SK-N-SH treated with all-trans-retinoic acid at 6 μM for 48 hours (cell line): ENCODE measurements around the gene TNFAIP1.

Experiments
- ATAC-seq: fragments of 200-7000 bp; cut with Tn5 transposase; 3 replicates; pipeline ENCODE4 v1.9.1; 2020; ENCODE audit warnings: mild to moderate bottlenecking, moderate library complexity
- ARNTL ChIP-seq: fragments of 450-650 bp; formaldehyde crosslinking; IDR thresholded peaks from 2 replicates; pipeline ENCODE4 v1.5.0; 2020; ENCODE audit warnings: low read depth, mild to moderate bottlenecking, moderate library complexity, borderline replicate concordance
- BACH2 ChIP-seq: fragments of 250-450 bp; sonication (Bioruptor Pico); IDR thresholded peaks from 2 replicates; pipeline ENCODE4 v1.9.0; 2021; ENCODE audit warnings: mild to moderate bottlenecking, borderline replicate concordance
- CSDC2 ChIP-seq: fragments of 250-450 bp; sonication (Bioruptor Pico); IDR thresholded peaks from 2 replicates; pipeline ENCODE4 v1.5.0; 2020; ENCODE audit warnings: mild to moderate bottlenecking, moderate library complexity
- CSRNP3 ChIP-seq: fragments of 250-450 bp; sonication (Bioruptor Pico); IDR thresholded peaks from 2 replicates; pipeline ENCODE4 v1.5.1; 2021; ENCODE audit warnings: mild to moderate bottlenecking, moderate library complexity
- ESRRG ChIP-seq: fragments of 250-450 bp; sonication (Bioruptor Pico); IDR thresholded peaks from 2 replicates; pipeline ENCODE4 v1.6.1; 2021; ENCODE audit warnings: mild to moderate bottlenecking
- GLIS3 ChIP-seq: fragments of 250-450 bp; sonication (Bioruptor Pico); IDR thresholded peaks from 2 replicates; pipeline ENCODE4 v1.5.0; 2020; ENCODE audit warnings: mild to moderate bottlenecking, moderate library complexity
- ISL1 ChIP-seq: fragments of 250-450 bp; sonication (Bioruptor Pico); IDR thresholded peaks from 2 replicates; pipeline ENCODE4 v2.1.2; 2022; ENCODE audit warnings: mild to moderate bottlenecking, moderate library complexity
- OSR1 ChIP-seq: fragments of 250-450 bp; sonication (Bioruptor Pico); IDR thresholded peaks from 2 replicates; pipeline ENCODE4 v1.8.0; 2022; ENCODE audit warnings: moderate library complexity, mild to moderate bottlenecking, inconsistent platforms
- PPARA ChIP-seq: fragments of 250-450 bp; sonication (Bioruptor Pico); IDR thresholded peaks from 2 replicates; pipeline ENCODE4 v1.5.0; 2020; ENCODE audit warnings: mild to moderate bottlenecking, borderline replicate concordance
- RARB ChIP-seq: fragments of 250-450 bp; sonication (Bioruptor Pico); IDR thresholded peaks from 2 replicates; pipeline ENCODE4 v1.8.0; 2021; ENCODE audit warnings: mild to moderate bottlenecking, moderate library complexity
- SNAI2 ChIP-seq: fragments of 250-450 bp; sonication (Bioruptor Pico); IDR thresholded peaks from 2 replicates; pipeline ENCODE4 v1.5.0; 2020; ENCODE audit warnings: mild to moderate bottlenecking, moderate library complexity
- TCF4 ChIP-seq: fragments of 250-450 bp; sonication (Bioruptor Pico); IDR thresholded peaks from 2 replicates; pipeline ENCODE4 v1.8.0; 2021; ENCODE audit warnings: mild to moderate bottlenecking, moderate library complexity, borderline replicate concordance
- TOX ChIP-seq: fragments of 250-450 bp; sonication (Bioruptor Pico); IDR thresholded peaks from 2 replicates; pipeline ENCODE4 v1.8.0; 2021; ENCODE audit warnings: mild to moderate bottlenecking, moderate library complexity, borderline replicate concordance
- TSHZ2 ChIP-seq: fragments of 250-450 bp; sonication (Bioruptor Pico); IDR thresholded peaks from 2 replicates; pipeline ENCODE4 v1.5.0; 2020; ENCODE audit warnings: mild to moderate bottlenecking, moderate library complexity
- ZC3H10 ChIP-seq: fragments of 250-450 bp; sonication (Bioruptor Pico); IDR thresholded peaks from 2 replicates; pipeline ENCODE4 v1.5.1; 2021; ENCODE audit warnings: mild to moderate bottlenecking, moderate library complexity
- ZFP3 ChIP-seq: fragments of 250-450 bp; sonication (Bioruptor Pico); IDR thresholded peaks from 2 replicates; pipeline ENCODE4 v1.5.0; 2020; ENCODE audit warnings: mild to moderate bottlenecking, moderate library complexity
- ZFP30 ChIP-seq: fragments of 450-650 bp; formaldehyde crosslinking; IDR thresholded peaks from 2 replicates; pipeline ENCODE4 v1.5.0; 2022; ENCODE audit warnings: mild to moderate bottlenecking, moderate library complexity
- ZNF565 ChIP-seq: fragments of 450-650 bp; formaldehyde crosslinking; conservative IDR thresholded peaks from 2 replicates; pipeline ENCODE4 v1.5.0; 2020; ENCODE audit warnings: low read depth, mild to moderate bottlenecking, moderate library complexity
- ZNF70 ChIP-seq: fragments of 450-650 bp; formaldehyde crosslinking; IDR thresholded peaks from 2 replicates; pipeline ENCODE4 v1.5.0; 2020; ENCODE audit warnings: mild to moderate bottlenecking, moderate library complexity
- ZNF8 ChIP-seq: fragments of 450-650 bp; formaldehyde crosslinking; IDR thresholded peaks from 2 replicates; pipeline ENCODE4 v1.5.0; 2020; ENCODE audit warnings: mild to moderate bottlenecking, moderate library complexity
- TF ChIP-seq, protein P1 (sequence below): fragments of 250-450 bp; sonication (Bioruptor Pico); IDR thresholded peaks from 2 replicates; pipeline ENCODE4 v1.8.0; 2020; ENCODE audit warnings: mild to moderate bottlenecking, moderate library complexity, borderline replicate concordance
- TF ChIP-seq, protein P2 (sequence below): fragments of 250-450 bp; sonication (Bioruptor Pico); IDR thresholded peaks from 2 replicates; pipeline ENCODE4 v1.8.0; 2021; ENCODE audit warnings: low read depth, mild to moderate bottlenecking, moderate library complexity, borderline replicate concordance

Gene TNFAIP1

GRCh38 chr17:28315846-28316705 lies 19.5 kb upstream of the TNFAIP1 start (continued):
- no peak for TF ChIP-seq TSHZ2 (CRISPR knock-in tag)
- no peak for TF ChIP-seq ZFP30 (CRISPR knock-in tag)
- TF ChIP-seq ARNTL (CRISPR knock-in tag): no peak

- no peak for TF ChIP-seq ZNF565
- TF ChIP-seq ZNF70: no peak
- no peak for TF ChIP-seq BACH2 (CRISPR knock-in tag)
- TF ChIP-seq ESRRG (CRISPR knock-in tag): no peak
- TF ChIP-seq RARB (CRISPR knock-in tag): no peak
- no peak for TF ChIP-seq ZNF8 (CRISPR knock-in tag)
- no peak for TF ChIP-seq GLIS3 (CRISPR knock-in tag)
- no peak for TF ChIP-seq PPARA (CRISPR knock-in tag)
- TF ChIP-seq OSR1: no peak
- no peak for TF ChIP-seq TOX (CRISPR knock-in tag)
- TF ChIP-seq TSHZ2 (CRISPR knock-in tag): no peak
- TF ChIP-seq CSRNP3: no peak
- TF ChIP-seq, protein P1, sequence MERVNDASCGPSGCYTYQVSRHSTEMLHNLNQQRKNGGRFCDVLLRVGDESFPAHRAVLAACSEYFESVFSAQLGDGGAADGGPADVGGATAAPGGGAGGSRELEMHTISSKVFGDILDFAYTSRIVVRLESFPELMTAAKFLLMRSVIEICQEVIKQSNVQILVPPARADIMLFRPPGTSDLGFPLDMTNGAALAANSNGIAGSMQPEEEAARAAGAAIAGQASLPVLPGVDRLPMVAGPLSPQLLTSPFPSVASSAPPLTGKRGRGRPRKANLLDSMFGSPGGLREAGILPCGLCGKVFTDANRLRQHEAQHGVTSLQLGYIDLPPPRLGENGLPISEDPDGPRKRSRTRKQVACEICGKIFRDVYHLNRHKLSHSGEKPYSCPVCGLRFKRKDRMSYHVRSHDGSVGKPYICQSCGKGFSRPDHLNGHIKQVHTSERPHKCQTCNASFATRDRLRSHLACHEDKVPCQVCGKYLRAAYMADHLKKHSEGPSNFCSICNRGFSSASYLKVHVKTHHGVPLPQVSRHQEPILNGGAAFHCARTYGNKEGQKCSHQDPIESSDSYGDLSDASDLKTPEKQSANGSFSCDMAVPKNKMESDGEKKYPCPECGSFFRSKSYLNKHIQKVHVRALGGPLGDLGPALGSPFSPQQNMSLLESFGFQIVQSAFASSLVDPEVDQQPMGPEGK (CRISPR knock-in tag): no peak
- TF ChIP-seq TCF4: no peak
- no peak for TF ChIP-seq CSDC2 (CRISPR knock-in tag)
- no peak for TF ChIP-seq ISL1 (CRISPR knock-in tag)
- ATAC-seq: no peak
These were observed 18.2 kb upstream of the TNFAIP1 start for GRCh38 chr17:28317099-28317965.

DNA sequence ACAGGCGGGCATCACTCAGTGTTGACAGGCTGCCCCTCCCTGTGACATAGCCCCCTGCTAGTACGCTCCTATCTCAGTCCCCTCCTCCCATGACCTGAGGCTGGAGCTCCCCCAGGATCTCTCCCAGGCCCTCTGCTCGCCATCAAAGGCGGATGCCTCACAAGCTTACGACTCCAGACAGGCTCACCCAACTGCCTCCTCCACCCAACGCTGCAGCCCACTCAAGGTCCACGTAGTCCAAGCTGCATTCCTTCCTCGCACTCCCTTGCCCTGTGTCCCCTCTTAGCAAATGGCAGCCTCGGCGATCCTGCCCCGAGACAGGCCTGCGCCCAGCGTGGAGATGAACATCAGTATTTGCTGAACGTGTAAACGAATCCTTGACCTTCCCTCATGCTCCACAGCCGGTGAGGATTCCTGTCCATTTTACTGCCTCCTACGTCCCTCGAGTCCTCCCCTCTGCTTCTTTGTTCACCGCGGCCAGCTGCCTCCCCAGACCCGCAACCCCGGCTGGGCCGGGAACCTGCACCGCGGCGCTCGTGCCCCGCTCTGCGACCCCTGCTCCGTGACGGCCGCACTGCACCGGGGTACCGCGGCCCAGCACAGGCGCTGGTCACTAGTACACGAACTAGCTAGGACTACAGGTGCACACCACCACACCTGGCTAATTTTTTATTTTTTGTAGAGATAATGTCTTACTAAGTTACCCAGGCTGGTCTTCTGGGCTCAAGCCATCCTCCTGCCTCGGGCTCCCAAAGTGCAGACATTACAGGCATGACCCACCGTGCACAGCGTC lies 17.4 kb upstream of the TNFAIP1 start:
- ATAC-seq: peak; percentile 9
- TF ChIP-seq, protein P2, sequence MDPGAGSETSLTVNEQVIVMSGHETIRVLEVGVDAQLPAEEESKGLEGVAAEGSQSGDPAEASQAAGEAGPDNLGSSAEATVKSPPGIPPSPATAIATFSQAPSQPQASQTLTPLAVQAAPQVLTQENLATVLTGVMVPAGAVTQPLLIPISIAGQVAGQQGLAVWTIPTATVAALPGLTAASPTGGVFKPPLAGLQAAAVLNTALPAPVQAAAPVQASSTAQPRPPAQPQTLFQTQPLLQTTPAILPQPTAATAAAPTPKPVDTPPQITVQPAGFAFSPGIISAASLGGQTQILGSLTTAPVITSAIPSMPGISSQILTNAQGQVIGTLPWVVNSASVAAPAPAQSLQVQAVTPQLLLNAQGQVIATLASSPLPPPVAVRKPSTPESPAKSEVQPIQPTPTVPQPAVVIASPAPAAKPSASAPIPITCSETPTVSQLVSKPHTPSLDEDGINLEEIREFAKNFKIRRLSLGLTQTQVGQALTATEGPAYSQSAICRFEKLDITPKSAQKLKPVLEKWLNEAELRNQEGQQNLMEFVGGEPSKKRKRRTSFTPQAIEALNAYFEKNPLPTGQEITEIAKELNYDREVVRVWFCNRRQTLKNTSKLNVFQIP (CRISPR knock-in tag): no peak
- TF ChIP-seq ZC3H10 (CRISPR knock-in tag) (no peak), TCF4 (no peak), SNAI2 (no peak), ZNF565 (no peak), ZFP3 (CRISPR knock-in tag) (no peak), CSDC2 (CRISPR knock-in tag) (no peak), OSR1 (no peak), GLIS3 (CRISPR knock-in tag) (no peak), TOX (CRISPR knock-in tag) (no peak), PPARA (CRISPR knock-in tag) (no peak), BACH2 (CRISPR knock-in tag) (no peak)
- TF ChIP-seq, protein P1 (CRISPR knock-in tag): no peak
